SK-N-SH (cell line): Measurements from ENCODE around the gene COX5A. TPM values are rescaled to one million over a fixed set of nuclear protein-coding genes. Genes with fewer than 3 reads are reported as not detected.

Experiments
- CTCF ChIA-PET: fragments of 300-600, 350-600 bp; formaldehyde crosslinking; extraction: SDS; loops from one replicate; lab custom pipeline; 2021; lab: Yijun Ruan, JAX
- POLR2A ChIA-PET: fragments of 350-600 bp; sonication (Branson Sonifier 250); formaldehyde crosslinking; extraction: SDS; loops from one replicate; lab custom pipeline; 2020; ENCODE audit warnings: antibody characterized with exemption, inconsistent platforms; lab: Yijun Ruan, JAX
- DNase-seq: peaks from one replicate; pipeline ENCODE4 v3.0.0; 2012
- H2AFZ ChIP-seq: fragments of 200-600 bp; sonication (generic); 2 replicates; pipeline ENCODE4 v1.8.1; 2016; ENCODE audit warnings: antibody characterized with exemption, mild to moderate bottlenecking, low read depth
- H3F3A ChIP-seq: fragments of 200-600 bp; sonication (generic); replicated peaks from 2 replicates; pipeline ENCODE3; 2016; ENCODE audit warnings: antibody characterized with exemption, mild to moderate bottlenecking; ENCODE audit not compliant: insufficient read depth
- H3K27ac ChIP-seq, 2 experiments: fragments of 200-500 bp in 1 of 2; fragments of 200-600 bp in 1 of 2; sonication (Bioruptor generic) in 1 of 2; sonication (generic), shearing (Covaris generic) in 1 of 2; 2 replicates each; pipeline versions ENCODE4 v1.5.1 to v1.6.1; 2014 to 2016; ENCODE audit warnings: low read depth in 2 of 2, inconsistent platforms in 1 of 2, low read length in 1 of 2, mild to moderate bottlenecking in 1 of 2, mixed read lengths in 1 of 2
- H3K27me3 ChIP-seq: fragments of 200-600 bp; sonication (generic), shearing (Covaris generic); 2 replicates; pipeline ENCODE4 v1.6.1; 2016; ENCODE audit warnings: mixed run types; ENCODE audit not compliant: insufficient read depth
- H3K36me3 ChIP-seq, 2 experiments: fragments of 200-500 bp in 1 of 2; fragments of 200-600 bp in 1 of 2; sonication (Bioruptor generic) in 1 of 2; sonication (generic) in 1 of 2; replicated peaks in 1 of 2; 2 replicates each; pipeline versions ENCODE3 to v1.5.1; 2014 to 2016; ENCODE audit warnings: low read length in 1 of 2, mild to moderate bottlenecking in 1 of 2; ENCODE audit not compliant: insufficient read depth in 2 of 2, control insufficient read depth in 1 of 2
- H3K4me1 ChIP-seq, 2 experiments: fragments of 200-500 bp in 1 of 2; fragments of 200-600 bp in 1 of 2; sonication (Bioruptor generic) in 1 of 2; sonication (generic), shearing (Covaris generic) in 1 of 2; 2 replicates each; pipeline versions ENCODE4 v1.5.1 to v1.6.1; 2014 to 2016; ENCODE audit warnings: low read depth in 1 of 2, low read length in 1 of 2, mixed run types in 1 of 2; ENCODE audit not compliant: insufficient read depth in 2 of 2, control insufficient read depth in 1 of 2
- H3K4me2 ChIP-seq: fragments of 200-600 bp; sonication (generic), shearing (Covaris generic); 2 replicates; pipeline ENCODE4 v1.6.1; 2017; ENCODE audit warnings: mixed run types
- H3K4me3 ChIP-seq, 2 experiments: fragments of 200-500 bp in 1 of 2; fragments of 200-600 bp in 1 of 2; sonication (Bioruptor generic) in 1 of 2; sonication (generic), shearing (Covaris generic) in 1 of 2; 2 replicates each; pipeline versions ENCODE4 v1.5.1 to v1.8.1; 2014 to 2016; ENCODE audit warnings: low read depth in 2 of 2, inconsistent platforms in 1 of 2, low read length in 1 of 2, mild to moderate bottlenecking in 1 of 2, mixed read lengths in 1 of 2, moderate library complexity in 1 of 2
- H3K79me2 ChIP-seq: fragments of 200-600 bp; sonication (generic); 2 replicates; pipeline ENCODE4 v1.8.1; 2017; ENCODE audit warnings: mild to moderate bottlenecking; ENCODE audit not compliant: insufficient read depth
- H3K9ac ChIP-seq: fragments of 200-600 bp; sonication (generic); 2 replicates; pipeline ENCODE4 v1.6.1; 2017; ENCODE audit warnings: mixed run types
- H3K9me2 ChIP-seq: fragments of 200-600 bp; sonication (generic); 2 replicates; pipeline ENCODE4 v1.6.1; 2017; ENCODE audit warnings: mixed run types
- H3K9me3 ChIP-seq: fragments of 200-600 bp; sonication (generic); 2 replicates; pipeline ENCODE4 v1.6.1; 2017; ENCODE audit warnings: mixed run types, mild to moderate bottlenecking, moderate library complexity
- H4K20me1 ChIP-seq: fragments of 200-600 bp; sonication (generic); 2 replicates; pipeline ENCODE4 v1.6.1; 2017; ENCODE audit warnings: mild to moderate bottlenecking, mixed run types; ENCODE audit not compliant: insufficient read depth
- CHD2 ChIP-seq: fragments of 150-350 bp; IDR thresholded peaks from 2 replicates; pipeline ENCODE4 v1.6.1; 2018; ENCODE audit warnings: low read length; ENCODE audit not compliant: partially characterized antibody
- CTCF ChIP-seq: fragments of 200-600 bp; sonication (generic); IDR thresholded peaks from 2 replicates; pipeline ENCODE4 v1.6.1; 2017; ENCODE audit warnings: antibody characterized with exemption, mild to moderate bottlenecking, moderate library complexity
- EZH2phosphoT487 ChIP-seq: fragments of 200-600 bp; sonication (generic); IDR thresholded peaks from 2 replicates; pipeline ENCODE4 v1.6.1; 2017; ENCODE audit warnings: low read depth, mixed run types, mild to moderate bottlenecking, antibody characterized with exemption, moderate library complexity, borderline replicate concordance
- FOSL2 ChIP-seq: IDR thresholded peaks from 2 replicates; pipeline ENCODE4 v1.4.0; 2012; ENCODE audit warnings: low read depth, mild to moderate bottlenecking, moderate library complexity, borderline replicate concordance
- GATA2 ChIP-seq: sonication (generic); formaldehyde crosslinking; IDR thresholded peaks from 2 replicates; pipeline ENCODE4 v1.5.0; 2020; ENCODE audit warnings: mild to moderate bottlenecking, missing genetic modification reagents
- IRF3 ChIP-seq: fragments of 150-350 bp; IDR thresholded peaks from 2 replicates; pipeline ENCODE4 v1.6.1; 2016; ENCODE audit warnings: mild to moderate bottlenecking, low read depth, low read length
- JUND ChIP-seq: IDR thresholded peaks from 2 replicates; pipeline ENCODE4 v1.4.0; 2012
- MEF2A ChIP-seq: IDR thresholded peaks from 2 replicates; pipeline ENCODE4 v1.4.0; 2012; ENCODE audit warnings: low read depth, borderline replicate concordance
- NFIC ChIP-seq: IDR thresholded peaks from 2 replicates; pipeline ENCODE4 v1.4.0; 2012; ENCODE audit warnings: borderline replicate concordance
- NRF1 ChIP-seq: IDR thresholded peaks from 2 replicates; pipeline ENCODE4 v1.6.1; 2012; ENCODE audit warnings: low read depth, mild to moderate bottlenecking, low read length
- POLR2AphosphoS5 ChIP-seq: IDR thresholded peaks from 2 replicates; pipeline ENCODE4 v1.6.1; 2012; ENCODE audit warnings: low read depth, low read length
- RAD21 ChIP-seq: IDR thresholded peaks from 2 replicates; pipeline ENCODE4 v1.6.1; 2012; ENCODE audit warnings: mild to moderate bottlenecking, low read length
- RCOR1 ChIP-seq: fragments of 150-350 bp; IDR thresholded peaks from 2 replicates; pipeline ENCODE4 v1.6.1; 2017; ENCODE audit warnings: antibody characterized with exemption, low read length
- RFX5 ChIP-seq: IDR thresholded peaks from 2 replicates; pipeline ENCODE4 v1.6.1; 2012; ENCODE audit warnings: mild to moderate bottlenecking, improper control_type of control experiment, low read length
- RXRA ChIP-seq: IDR thresholded peaks from 2 replicates; pipeline ENCODE4 v1.4.0; 2012; ENCODE audit warnings: low read depth, mild to moderate bottlenecking, borderline replicate concordance
- TAF1 ChIP-seq: IDR thresholded peaks from 2 replicates; pipeline ENCODE4 v1.6.1; 2012; ENCODE audit warnings: low read depth, mild to moderate bottlenecking, low read length, moderate library complexity, borderline replicate concordance
- TEAD4 ChIP-seq: IDR thresholded peaks from 2 replicates; pipeline ENCODE4 v1.4.0; 2012; ENCODE audit warnings: mild to moderate bottlenecking, borderline replicate concordance; ENCODE audit not compliant: insufficient read depth
- USF1 ChIP-seq: IDR thresholded peaks from 2 replicates; pipeline ENCODE4 v1.4.0; 2012; ENCODE audit warnings: low read depth, borderline replicate concordance
- WGBS: methylation state at CpG from one replicate; pipeline ENCODE4 v1.1.6; 2017; ENCODE audit warnings: low lambda C conversion rate; 5-methylcytosine and 5-hydroxymethylcytosine counted together
- polyA plus RNA-seq, 3 experiments: library from polyadenylated mRNA; depleted of rRNA; stranded (reverse); fragments of >200 nt; gene quantifications; 2 replicates each; pipeline ENCODE4 v1.2.3, GENCODE V29; 2012

The COX5A gene
- polyA plus RNA-seq, 1 of the 3 experiments (the other 2 are of a cell fraction) = 158 TPM

- CTCF ChIA-PET = interaction anchor here (2.2 kb wide), 1 partner anchor 29 kb away, joined by 9 read pairs; no protein-coding TSS in a partner anchor
- POLR2A ChIA-PET = interaction anchor here (1.1 to 1.7 kb wide), 2 partner anchors 10 to 29 kb away, joined by 3 to 7 read pairs; no protein-coding TSS in a partner anchor
- 2% methylated on average over 11 of the region's 11 CpGs for WGBS
- Histone ChIP-seq H2AFZ (no peak overlapping the region; the same call in 1 of the 2 replicates), H3K27ac (peak overlapping the region; percentile 80 to 84; a peak in 2 of 4 replicates), H3K4me2 (peak overlapping the region; percentile 90), H4K20me1 (peaks cover 30% of the 10 kb centered on the region), H3K36me3 (peaks cover 5 to 8% of the 10 kb centered on the region in 2 experiments), H3K9ac (peak overlapping the region; percentile 84), H3F3A (no peaks in the 10 kb centered on the region), H3K4me3 (peak overlapping the region; percentile 72 to 88), H3K9me3 (no peaks in the 10 kb centered on the region), H3K9me2 (no peaks in the 10 kb centered on the region), H3K27me3 (no peaks in the 10 kb centered on the region), H3K79me2 (peaks cover 52% of the 10 kb centered on the region), H3K4me1 (peaks cover 10 to 20% of the 10 kb centered on the region in 2 experiments; a peak in 2 of 4 replicates)
- TF ChIP-seq GATA2 (CRISPR knock-in tag) (no peak), EZH2phosphoT487 (no peak), CHD2 (no peak), POLR2AphosphoS5 (no peak), RCOR1 (no peak), NFIC (no peak), RFX5 (no peak), TEAD4 (no peak), USF1 (no peak), CTCF (no peak)
- no peak for DNase-seq
These were observed 65.2 kb downstream of the COX5A start for GRCh38 chr15:74872702-74873035.

GRCh38 chr15:74870436-74871215 is 67.2 kb downstream of the COX5A start:
- Histone ChIP-seq H3F3A (no peaks in the 10 kb centered on the region), H3K4me1 (peaks cover 17 to 20% of the 10 kb centered on the region in 2 experiments; a peak in 2 of 4 replicates), H3K9ac (no peak overlapping the region), H3K9me3 (no peaks in the 10 kb centered on the region), H4K20me1 (peaks cover 37% of the 10 kb centered on the region), H3K27ac (no peak overlapping the region), H3K79me2 (peaks cover 71% of the 10 kb centered on the region), H3K9me2 (no peaks in the 10 kb centered on the region), H3K27me3 (no peaks in the 10 kb centered on the region), H2AFZ (no peak overlapping the region), H3K36me3 (peaks cover 8 to 10% of the 10 kb centered on the region in 2 experiments), H3K4me2 (0 out of 2 replicates have a peak overlapping the region, but pooled peaks have one; percentile 16), H3K4me3 (no peak overlapping the region)
- no peak for TF ChIP-seq JUND
- no peak for TF ChIP-seq RAD21
- no peak for TF ChIP-seq CHD2
- TF ChIP-seq NRF1 = no peak
- TF ChIP-seq IRF3 = no peak
- TF ChIP-seq RXRA = no peak
- no peak for TF ChIP-seq FOSL2
- TF ChIP-seq TAF1 = no peak
- TF ChIP-seq MEF2A = no peak
- no peak for TF ChIP-seq NFIC
- ChIA-PET CTCF (interaction anchor here (0.8 to 2.6 kb wide), 8 partner anchors 12 to 102 kb away, joined by 3 to 16 read pairs (median 6); partner anchors contain the start of genes CSK and ULK3), POLR2A (interaction anchor here (0.9 to 1.4 kb wide), 4 partner anchors 11 to 27 kb away, joined by 3 to 4 read pairs (median 4); partner anchors contain the start of gene MPI)
- DNase-seq = no peak
- 89% methylated on average over 6 of the region's 6 CpGs for WGBS
